ENCODE results near the gene MAPRE3. TPM values are rescaled to one million over a fixed set of nuclear protein-coding genes. Genes with fewer than 3 reads are reported as not detected.

MAPRE3 gene
- total and polyA plus RNA-seq, 9 of the 15 experiments (the other 6 are each of a cell fraction or from before 2014, with no cell fraction given): 0.70 to 43.2 (median 12.6) TPM

GRCh38 chr2:27024188-27024587 lies 53.8 kb downstream of the MAPRE3 start:
- no TSS peak for BruUV-seq (replicated peaks)
- Histone ChIP-seq H4K20me1 (replicated peaks; ENCODE audit: control insufficient read depth, insufficient read depth, low read length) (0 out of 2 replicates have a peak, but pooled peaks cover 7% of the 10 kb centered on the region), H3K4me1 (replicated peaks in 1 of 2; ENCODE audit: control insufficient read depth in 2 of 2, insufficient read depth in 2 of 2, low read length in 2 of 2) (peaks cover 28 to 50% of the 10 kb centered on the region in 2 experiments), H3K4me3 (no peak overlapping the region), H3K36me3 (ENCODE audit: control insufficient read depth, insufficient read depth, low read length) (peaks cover 75% of the 10 kb centered on the region), H3K27me3 (ENCODE audit: control insufficient read depth in 2 of 2, insufficient read depth in 2 of 2, low read length in 2 of 2) (no peaks in the 10 kb centered on the region), H3K79me2 (ENCODE audit: control insufficient read depth, insufficient read depth, low read length) (peaks cover 17% of the 10 kb centered on the region), H3K9me1 (ENCODE audit: control insufficient read depth, insufficient read depth, low read length) (no peaks in the 10 kb centered on the region), H3K27ac (ENCODE audit: extremely low read depth, low read depth, low read length) (no peak overlapping the region), H3K9ac (ENCODE audit: insufficient read depth in 1 of 2, low read depth in 2 of 2, low read length in 2 of 2) (peak overlapping the region in 1 of 2 experiments; percentile 47; a peak in 1 of 4 replicates), H3K4me2 (ENCODE audit: insufficient read depth, low read length) (no peak overlapping the region), H2AFZ (ENCODE audit: low read depth, low read length) (no peak overlapping the region), H3K9me3 (replicated peaks; ENCODE audit: control insufficient read depth, insufficient read depth, low read depth, low read length) (no peaks in the 10 kb centered on the region)
- ChIA-PET CTCF (ENCODE audit: low intra/inter-chr PET ratio) (no interaction called here), POLR2A (interaction anchor here (0.6 to 1.5 kb wide), 8 partner anchors 9 to 258 kb away, joined by 3 to 5 read pairs (median 3); partner anchors contain the start of gene TRIM54)
- WGBS (ENCODE audit: insufficient coverage, low coverage, missing lambda C conversion rate): 85% methylated on average over 18 of the region's 18 CpGs
- intact Hi-C loops (cut with micrococcal nuclease) (no loop called here), in situ Hi-C loops (cut with MboI) (loop anchor here (5.0 kb wide), 1 partner anchor 182 kb away; no protein-coding TSS in a partner anchor)
- no peak for TF ChIP-seq ETV5 (CRISPR knock-in tag; IDR thresholded peaks at IDR 0.05; ENCODE audit: low read depth)
- TF ChIP-seq CTCF (IDR thresholded peaks at IDR 0.05 in 2 of 3, conservative IDR thresholded peaks at IDR 0.05 in 1 of 3; ENCODE audit: insufficient read depth in 2 of 3, low read depth in 1 of 3, low read length in 3 of 3): peak in 2 of 3 experiments; percentile 19 to 32; a peak in 1 of 6 replicates
- peak; percentile 58 for TF ChIP-seq RBM22 (IDR thresholded peaks at IDR 0.05; ENCODE audit: low read depth, low read length, poor library complexity, severe bottlenecking)
- DNase-seq (ENCODE audit: extremely low read depth in 1 of 4, low spot score in 3 of 4) (no peak), ATAC-seq (no peak), FAIRE-seq (no peak)

Data from K562 (cell line).